PC-3 (cell line): ENCODE data around the gene TVP23C. TPM values are rescaled to one million over a fixed set of nuclear protein-coding genes. Genes with fewer than 3 reads are reported as not detected.

ENCODE experiments used
- ATAC-seq: fragments of 200-7000 bp; cut with Tn5 transposase; 2 replicates; pipeline ENCODE4 v1.9.1; 2020; ENCODE audit warnings: mild to moderate bottlenecking, moderate library complexity
- BruUV-seq: library from RNA; stranded (reverse); fragments of 400-500 nt; replicated peaks from 2 replicates; lab custom pipeline; 2021; lab: Mats Ljungman, UMichigan
- CTCF ChIA-PET: fragments of 300-600 bp; sonication (Branson Sonifier 250); formaldehyde crosslinking; loops from one replicate; lab custom pipeline; 2022; ENCODE audit warnings: antibody characterized with exemption; lab: Charles Lee
- POLR2A ChIA-PET: fragments of 300-600 bp; sonication (Branson Sonifier 250); formaldehyde crosslinking; loops from one replicate; lab custom pipeline; 2022; ENCODE audit warnings: antibody characterized with exemption; ENCODE audit not compliant: unreplicated experiment; lab: Charles Lee
- DNase-seq: peaks from one replicate; pipeline ENCODE4 v3.0.0-alpha.2; 2015
- H2AFZ ChIP-seq: fragments of 300-600 bp; sonication (generic); 2 replicates; pipeline ENCODE4 v1.6.0; 2016; ENCODE audit warnings: antibody characterized with exemption, low read length
- H3F3A ChIP-seq: fragments of 300-600 bp; sonication (generic); one replicate; pipeline ENCODE4 v1.6.0; 2017; ENCODE audit warnings: antibody characterized with exemption, low read length, control low read depth, mild to moderate bottlenecking; ENCODE audit not compliant: unreplicated experiment
- H3K27ac ChIP-seq: fragments of 300-600 bp; sonication (generic); 2 replicates; pipeline ENCODE4 v1.5.1; 2016; ENCODE audit warnings: mild to moderate bottlenecking, low read length
- H3K27me3 ChIP-seq: fragments of 300-600 bp; sonication (generic); 2 replicates; pipeline ENCODE4 v1.6.1; 2016; ENCODE audit warnings: low read length, mixed read lengths
- H3K36me3 ChIP-seq: fragments of 300-600 bp; sonication (generic); 2 replicates; pipeline ENCODE4 v1.6.1; 2016; ENCODE audit warnings: low read depth, mixed run types, low read length, mixed read lengths
- H3K4me1 ChIP-seq: fragments of 300-600 bp; sonication (generic); 2 replicates; pipeline ENCODE4 v1.5.1; 2016; ENCODE audit warnings: low read length; ENCODE audit not compliant: insufficient read depth
- H3K4me2 ChIP-seq: fragments of 300-600 bp; sonication (generic); 2 replicates; pipeline ENCODE4 v1.6.0; 2016; ENCODE audit warnings: low read length
- H3K4me3 ChIP-seq: fragments of 300-600 bp; sonication (generic); 2 replicates; pipeline ENCODE4 v1.5.1; 2016; ENCODE audit warnings: mild to moderate bottlenecking, low read length, mixed read lengths
- H3K79me2 ChIP-seq: fragments of 300-600 bp; sonication (generic); 2 replicates; pipeline ENCODE4 v1.6.1; 2017; ENCODE audit warnings: low read length, mixed read lengths
- H3K9ac ChIP-seq: fragments of 300-600 bp; sonication (generic); 2 replicates; pipeline ENCODE4 v1.6.0; 2016; ENCODE audit warnings: mild to moderate bottlenecking, low read length
- H3K9me2 ChIP-seq: fragments of 300-600 bp; sonication (generic); replicated peaks from 2 replicates; pipeline ENCODE4 v1.6.1; 2016; ENCODE audit warnings: mixed run types, low read length, mixed read lengths
- H3K9me3 ChIP-seq: fragments of 300-600 bp; sonication (generic); 2 replicates; pipeline ENCODE4 v1.6.1; 2016; ENCODE audit warnings: low read length, mixed read lengths
- H4K20me1 ChIP-seq: fragments of 300-600 bp; sonication (generic); 2 replicates; pipeline ENCODE4 v1.6.1; 2016; ENCODE audit warnings: low read length, mixed read lengths
- CTCF ChIP-seq: fragments of 300-600 bp; sonication (generic); conservative IDR thresholded peaks from 2 replicates; pipeline ENCODE4 v1.5.1; 2017; ENCODE audit warnings: antibody characterized with exemption, low read depth, mild to moderate bottlenecking, low read length
- EZH2 ChIP-seq: fragments of 300-600 bp; sonication (generic); IDR thresholded peaks from one replicate; pipeline ENCODE4 v1.6.1; 2017; ENCODE audit warnings: antibody characterized with exemption, mild to moderate bottlenecking, low read length; ENCODE audit not compliant: unreplicated experiment
- EZH2phosphoT487 ChIP-seq: fragments of 300-600 bp; sonication (generic); IDR thresholded peaks from 2 replicates; pipeline ENCODE4 v1.6.1; 2018; ENCODE audit warnings: mild to moderate bottlenecking, antibody characterized with exemption, low read length, borderline replicate concordance
- intact Hi-C: fragments of 100-400 bp; cut with micrococcal nuclease; formaldehyde crosslinking; loops from 2 replicates; pipeline ENCODE4 v1.9.0; 2023
- total RNA-seq: library from RNA; depleted of rRNA; stranded (reverse); fragments of >200 nt; gene quantifications from 2 replicates; pipeline ENCODE4 v1.2.3, GENCODE V29; 2014

TVP23C gene
- total RNA-seq, 1 experiment from 2014 or later = 23.7 TPM

DNA sequence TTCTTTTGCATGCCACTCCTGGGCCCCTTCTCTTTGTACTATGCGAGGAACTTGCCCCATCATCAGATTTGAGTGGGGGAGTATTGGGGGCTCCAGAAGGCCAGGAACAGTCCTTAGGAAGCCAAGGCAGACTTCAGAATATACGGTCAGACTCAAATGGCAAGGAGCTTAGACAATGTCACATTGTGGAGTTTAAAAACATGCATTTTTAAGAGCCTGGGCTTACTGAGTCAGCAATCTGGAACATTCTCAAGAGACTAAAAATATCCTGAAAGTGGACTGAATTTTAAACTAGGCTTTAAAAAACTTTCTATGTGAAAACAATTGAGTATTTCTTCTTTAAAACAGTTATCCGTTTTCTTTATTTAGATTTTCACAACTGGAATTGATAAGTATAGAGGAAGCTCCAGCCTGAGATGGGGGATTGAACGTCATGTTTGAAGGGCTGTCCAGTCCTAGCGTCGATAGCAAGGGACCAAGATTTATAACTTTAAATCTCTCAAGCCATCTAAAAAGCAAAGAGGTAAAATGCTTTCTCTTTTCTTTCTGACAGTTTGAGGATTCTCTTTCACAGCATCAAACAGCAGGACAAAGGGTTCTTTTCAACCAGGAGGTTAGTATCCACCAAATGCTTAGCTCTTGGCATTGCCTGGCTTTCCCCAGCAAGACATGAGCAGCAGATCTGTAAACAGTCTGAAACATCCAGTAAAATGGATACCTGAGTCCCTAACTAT is 50.1 kb downstream of the TVP23C start:
- ATAC-seq (no peak), DNase-seq (no peak)
- no peak overlapping the region for H3K4me2 ChIP-seq
- intact Hi-C loops = no loop called here
- H3K36me3 ChIP-seq = peaks cover 28% of the 10 kb centered on the region
- no peak overlapping the region for H3K4me3 ChIP-seq
- no TSS peak for BruUV-seq
- no peaks in the 10 kb centered on the region for H3K79me2 ChIP-seq
- no peak overlapping the region for H3K27ac ChIP-seq
- no peak overlapping the region for H2AFZ ChIP-seq
- no peaks in the 10 kb centered on the region for H3K9me2 ChIP-seq
- no peaks in the 10 kb centered on the region for H4K20me1 ChIP-seq
- ChIA-PET POLR2A (no interaction called here), CTCF (no interaction called here)
- H3F3A ChIP-seq = no peaks in the 10 kb centered on the region
- H3K4me1 ChIP-seq = peaks cover 10% of the 10 kb centered on the region
- TF ChIP-seq EZH2 (no peak), CTCF (no peak), EZH2phosphoT487 (no peak)
- H3K9me3 ChIP-seq = no peaks in the 10 kb centered on the region
- H3K9ac ChIP-seq = no peak overlapping the region
- H3K27me3 ChIP-seq = no peaks in the 10 kb centered on the region

DNA sequence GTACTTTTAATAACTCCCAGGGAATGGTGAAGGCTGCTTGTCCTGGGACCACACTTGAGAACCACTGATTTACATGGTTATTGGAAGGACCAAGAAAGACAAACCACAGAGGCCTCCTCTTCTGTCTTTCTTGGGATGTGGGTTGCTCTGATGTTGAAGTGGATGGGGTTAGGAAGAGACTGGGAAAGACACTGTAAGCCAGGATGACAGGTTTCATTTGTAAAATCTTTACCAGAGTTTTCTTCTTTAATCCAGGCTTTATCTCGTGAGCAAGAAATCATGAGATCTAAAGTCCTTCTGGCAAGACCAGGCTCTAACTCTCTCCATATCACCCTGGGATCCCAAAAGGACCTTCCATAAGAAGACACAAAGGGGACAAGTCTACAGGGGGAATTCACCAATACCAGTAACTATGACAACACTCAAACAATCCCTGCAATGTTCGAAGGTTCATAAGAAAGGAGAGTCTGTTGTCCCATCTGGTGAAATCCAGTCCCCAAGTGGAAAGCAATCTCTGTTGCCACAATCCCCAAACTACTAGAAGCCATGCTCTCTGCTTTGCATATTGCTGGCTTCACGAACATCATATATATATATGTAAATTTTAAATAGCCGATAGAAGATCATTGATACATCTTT is 51.1 kb downstream of the TVP23C start:
- no peaks in the 10 kb centered on the region for H3F3A ChIP-seq
- H3K9me2 ChIP-seq = no peaks in the 10 kb centered on the region
- intact Hi-C loops = no loop called here
- TF ChIP-seq EZH2phosphoT487 = no peak
- no peak for TF ChIP-seq CTCF
- TF ChIP-seq EZH2 = no peak
- H3K9me3 ChIP-seq = no peaks in the 10 kb centered on the region
- no peaks in the 10 kb centered on the region for H3K79me2 ChIP-seq
- no peak overlapping the region for H3K4me2 ChIP-seq
- H4K20me1 ChIP-seq = no peaks in the 10 kb centered on the region
- H3K27me3 ChIP-seq = no peaks in the 10 kb centered on the region
- H3K4me3 ChIP-seq = no peak overlapping the region
- H2AFZ ChIP-seq = no peak overlapping the region
- no peak for ATAC-seq
- ChIA-PET POLR2A (no interaction called here), CTCF (no interaction called here)
- no peak overlapping the region for H3K9ac ChIP-seq
- H3K27ac ChIP-seq = no peak overlapping the region
- no TSS peak for BruUV-seq
- H3K4me1 ChIP-seq = peaks cover 10% of the 10 kb centered on the region
- peaks cover 28% of the 10 kb centered on the region for H3K36me3 ChIP-seq
- DNase-seq = no peak

- H3F3A ChIP-seq = no peaks in the 10 kb centered on the region
- peaks cover 10% of the 10 kb centered on the region for H3K4me1 ChIP-seq
- H3K4me2 ChIP-seq = no peak overlapping the region
- H3K27ac ChIP-seq = no peak overlapping the region
- H3K79me2 ChIP-seq = no peaks in the 10 kb centered on the region
- H3K27me3 ChIP-seq = no peaks in the 10 kb centered on the region
- ChIA-PET CTCF (no interaction called here), POLR2A (interaction anchor here (0.7 kb wide), 1 partner anchor 139 kb away, joined by 3 read pairs; no protein-coding TSS in a partner anchor)
- H3K9ac ChIP-seq = no peak overlapping the region
- no peak overlapping the region for H3K4me3 ChIP-seq
- ATAC-seq (no peak; the same call in 1 of the 2 replicates), DNase-seq (peak; percentile 18)
- H3K9me2 ChIP-seq = no peaks in the 10 kb centered on the region
- H3K9me3 ChIP-seq = no peaks in the 10 kb centered on the region
- H2AFZ ChIP-seq = no peak overlapping the region
- BruUV-seq = no TSS peak
- TF ChIP-seq EZH2 = no peak
- TF ChIP-seq EZH2phosphoT487 = no peak
- no peak for TF ChIP-seq CTCF
- intact Hi-C loops = no loop called here
- H3K36me3 ChIP-seq = peaks cover 18% of the 10 kb centered on the region
- H4K20me1 ChIP-seq = no peaks in the 10 kb centered on the region
Measured at GRCh38 chr17:15511142-15511541, 52.1 kb downstream of the TVP23C start.
